Fibroblast of the aortic adventitia (primary cell): ENCODE data around the gene ZMIZ1. TPM values are rescaled to one million over a fixed set of nuclear protein-coding genes. Genes with fewer than 3 reads are reported as not detected.
"Not testable (repeated sequence)": the region's sequence is repeated elsewhere in the genome, so short reads cannot be mapped to it uniquely, and the experiment has no call there.

Experiments
- DNase-seq: peaks from one replicate; pipeline ENCODE4 v3.0.0-alpha.2; 2010; ENCODE audit warnings: low read depth
- H3K4me3 ChIP-seq: 2 replicates; pipeline ENCODE4 v1.5.1; 2011; ENCODE audit warnings: low read depth, mild to moderate bottlenecking, control low read depth, low read length, moderate library complexity
- CTCF ChIP-seq: IDR thresholded peaks from 2 replicates; pipeline ENCODE4 v1.5.1; 2011; ENCODE audit warnings: mild to moderate bottlenecking, low read length, control low read depth, inconsistent platforms; ENCODE audit not compliant: insufficient read depth
- total RNA-seq: library from RNA; depleted of rRNA; stranded (reverse); fragments of >200 nt; gene quantifications from 2 replicates; pipeline ENCODE4 v1.2.3, GENCODE V29; 2012; ENCODE audit warnings: low replicate concordance

ZMIZ1 gene
- total RNA-seq, 1 donor, result 28.1 TPM

- DNase-seq, result no peak
- H3K4me3 ChIP-seq, result no peak overlapping the region
- no peak for TF ChIP-seq CTCF
Measured at GRCh38 chr10:79329529-79329928, 260.8 kb downstream of the ZMIZ1 start.

DNA sequence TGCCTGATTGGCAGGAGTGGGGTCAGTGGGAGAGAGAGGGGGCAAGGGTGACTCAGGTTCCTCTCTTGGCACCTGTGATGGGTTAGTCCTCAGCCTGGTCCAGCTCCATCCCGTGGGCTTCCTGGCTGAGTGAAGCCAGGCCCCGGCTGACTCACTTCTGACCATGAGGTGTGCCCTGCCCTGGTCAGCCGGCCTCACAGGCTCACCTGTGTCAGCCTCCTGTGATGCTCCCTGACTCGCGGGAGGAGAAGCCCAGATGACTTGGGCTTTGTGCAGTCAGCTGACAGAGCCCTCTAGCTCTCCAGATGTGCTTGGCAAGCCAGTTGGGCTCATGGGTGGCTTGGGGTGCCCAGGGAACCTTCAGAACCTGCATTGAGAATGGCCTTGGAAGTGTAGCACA lies 262.5 kb downstream of the ZMIZ1 start:
- DNase-seq, result no peak
- no peak overlapping the region for H3K4me3 ChIP-seq
- no peak for TF ChIP-seq CTCF

GRCh38 chr10:79331709-79332108 lies 262.9 kb downstream of the ZMIZ1 start:
- DNase-seq, result peak; percentile 32
- no peak for TF ChIP-seq CTCF
- H3K4me3 ChIP-seq, result no peak overlapping the region

- not testable (repeated sequence) for H3K4me3 ChIP-seq, DNase-seq
Measured at GRCh38 chr10:79332610-79333315, 264.0 kb downstream of the ZMIZ1 start.

- TF ChIP-seq CTCF, result no peak
- H3K4me3 ChIP-seq, result no peak overlapping the region
- peak; percentile 66 for DNase-seq
Measured at GRCh38 chr10:79333513-79333912, 264.7 kb downstream of the ZMIZ1 start.

DNA sequence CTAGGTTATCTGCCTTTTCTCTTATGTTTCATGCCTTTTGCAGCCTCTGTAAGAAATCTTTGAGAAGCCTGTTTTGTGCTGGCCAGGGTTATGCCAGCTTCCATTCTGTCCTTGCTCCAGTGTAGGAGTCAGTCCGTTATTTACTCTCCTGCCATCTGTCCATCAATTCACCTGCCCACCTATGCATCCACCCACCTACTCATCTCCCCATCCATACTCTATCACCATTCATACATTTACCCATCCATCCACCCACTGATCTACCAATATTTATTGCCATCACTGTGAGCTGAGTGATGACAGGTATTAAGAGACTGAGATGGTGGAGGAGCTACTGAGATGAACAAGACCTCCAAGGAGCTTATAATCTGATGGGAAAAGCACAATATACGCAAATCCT lies 265.8 kb downstream of the ZMIZ1 start:
- H3K4me3 ChIP-seq, result no peak overlapping the region
- TF ChIP-seq CTCF, result no peak
- DNase-seq, result no peak

DNA sequence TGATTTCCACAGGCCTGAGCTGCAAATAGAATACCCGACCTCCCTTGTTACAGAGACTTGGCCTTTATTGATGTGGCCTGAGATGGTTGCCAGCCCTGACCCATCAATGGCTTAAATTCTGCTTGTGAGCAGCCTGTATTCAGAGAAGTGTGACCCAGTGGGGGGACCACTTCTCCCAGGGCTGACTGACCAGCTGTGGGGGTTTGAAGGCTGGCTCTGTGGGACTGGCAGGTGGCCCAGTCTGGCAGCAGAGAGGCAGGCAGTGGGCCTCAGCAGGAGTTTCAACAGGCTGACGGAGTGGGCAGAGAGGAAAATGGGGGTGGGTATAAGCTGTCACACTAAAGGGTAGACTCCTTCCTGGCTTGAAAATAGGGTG lies 266.3 kb downstream of the ZMIZ1 start:
- DNase-seq, result no peak
- TF ChIP-seq CTCF, result no peak
- no peak overlapping the region for H3K4me3 ChIP-seq
